Fibroblast of skin of right biceps (primary cell): ENCODE data around the gene SLAMF9.
"Not testable (repeated sequence)": the region's sequence is repeated elsewhere in the genome, so short reads cannot be mapped to it uniquely, and the experiment has no call there.

ENCODE experiments used
- DNase-seq: peaks from one replicate; pipeline ENCODE4 v3.0.0-alpha.2; 2013

Gene SLAMF9

GRCh38 chr1:159920202-159920601 is 33.8 kb downstream of the SLAMF9 start:
- no peak for DNase-seq

- no peak for DNase-seq
Measured at GRCh38 chr1:159919236-159919865, 34.7 kb downstream of the SLAMF9 start.

- no peak for DNase-seq
Measured at GRCh38 chr1:159918352-159919200, 35.5 kb downstream of the SLAMF9 start.

GRCh38 chr1:159917533-159918351 is 36.3 kb downstream of the SLAMF9 start:
- DNase-seq = no peak

- DNase-seq = peak; percentile 94
Measured at GRCh38 chr1:159916242-159917051, 37.6 kb downstream of the SLAMF9 start.

- DNase-seq = no peak
Measured at GRCh38 chr1:159915571-159916241, 38.3 kb downstream of the SLAMF9 start.

- DNase-seq = no peak
Measured at GRCh38 chr1:159914252-159915018, 39.6 kb downstream of the SLAMF9 start.

GRCh38 chr1:159913451-159914192 is 40.4 kb downstream of the SLAMF9 start:
- DNase-seq = no peak

GRCh38 chr1:159911326-159912070 is 42.5 kb downstream of the SLAMF9 start:
- DNase-seq = no peak

GRCh38 chr1:159908031-159908940 is 45.8 kb downstream of the SLAMF9 start:
- DNase-seq = no peak

- no peak for DNase-seq
Measured at GRCh38 chr1:159906960-159907359, 47.1 kb downstream of the SLAMF9 start.

GRCh38 chr1:159904036-159904435 is 50.0 kb downstream of the SLAMF9 start:
- DNase-seq = not testable (repeated sequence)

GRCh38 chr1:159902541-159902940 is 51.5 kb downstream of the SLAMF9 start:
- no peak for DNase-seq
